Parathyroid adenoma (tissue), 2 donors: ENCODE results near the gene KCNAB3.
A peak's percentile ranks its signal among the peaks of the same experiment; 100 is the strongest.

ENCODE experiments used
- H2AFZ ChIP-seq: fragments of 300-600 bp; sonication (generic); one replicate; pipeline ENCODE4 v1.7.0; 2017; ENCODE audit warnings: antibody characterized with exemption, mild to moderate bottlenecking
- H3K27ac ChIP-seq: fragments of 300-600 bp; sonication (generic); one replicate; pipeline ENCODE4 v1.7.0; 2017
- H3K27me3 ChIP-seq: fragments of 300-600 bp; sonication (generic); one replicate; pipeline ENCODE4 v1.7.0; 2017; ENCODE audit warnings: low read length; ENCODE audit not compliant: control insufficient read depth, insufficient read depth
- H3K36me3 ChIP-seq: fragments of 300-600 bp; sonication (generic); one replicate; pipeline ENCODE4 v1.7.0; 2017; ENCODE audit warnings: low read length; ENCODE audit not compliant: control insufficient read depth, insufficient read depth
- H3K4me1 ChIP-seq: fragments of 300-600 bp; sonication (generic); one replicate; pipeline ENCODE4 v1.7.0; 2017; ENCODE audit warnings: control low read depth
- H3K4me2 ChIP-seq: fragments of 300-600 bp; sonication (generic); one replicate; pipeline ENCODE4 v1.7.0; 2017; ENCODE audit warnings: low read length
- H3K4me3 ChIP-seq: fragments of 300-600 bp; sonication (generic); one replicate; pipeline ENCODE4 v1.7.0; 2017; ENCODE audit warnings: low read depth, low read length
- H3K79me2 ChIP-seq: fragments of 300-600 bp; sonication (generic); one replicate; pipeline ENCODE4 v1.7.0; 2017; ENCODE audit warnings: control low read depth
- H3K9ac ChIP-seq: fragments of 300-600 bp; sonication (generic); one replicate; pipeline ENCODE4 v1.7.0; 2017; ENCODE audit warnings: mild to moderate bottlenecking
- H3K9me3 ChIP-seq: fragments of 300-600 bp; sonication (generic); one replicate; pipeline ENCODE4 v1.7.0; 2017; ENCODE audit warnings: low read length; ENCODE audit not compliant: control insufficient read depth
- TF ChIP-seq, protein P1 (sequence below): fragments of 300-600 bp; sonication (generic); IDR thresholded peaks from one replicate; pipeline ENCODE4 v1.7.0; 2017; ENCODE audit warnings: antibody characterized with exemption, mild to moderate bottlenecking
- donor health status: primary hyperparathyroidism.

The KCNAB3 gene

GRCh38 chr17:7886227-7887037 is 43.2 kb downstream of the KCNAB3 start:
- peak overlapping the region; percentile 85 for H3K27ac ChIP-seq
- H3K4me1 ChIP-seq = peaks cover 33% of the 10 kb centered on the region
- peak overlapping the region; percentile 99 for H3K4me2 ChIP-seq
- TF ChIP-seq, protein P1, sequence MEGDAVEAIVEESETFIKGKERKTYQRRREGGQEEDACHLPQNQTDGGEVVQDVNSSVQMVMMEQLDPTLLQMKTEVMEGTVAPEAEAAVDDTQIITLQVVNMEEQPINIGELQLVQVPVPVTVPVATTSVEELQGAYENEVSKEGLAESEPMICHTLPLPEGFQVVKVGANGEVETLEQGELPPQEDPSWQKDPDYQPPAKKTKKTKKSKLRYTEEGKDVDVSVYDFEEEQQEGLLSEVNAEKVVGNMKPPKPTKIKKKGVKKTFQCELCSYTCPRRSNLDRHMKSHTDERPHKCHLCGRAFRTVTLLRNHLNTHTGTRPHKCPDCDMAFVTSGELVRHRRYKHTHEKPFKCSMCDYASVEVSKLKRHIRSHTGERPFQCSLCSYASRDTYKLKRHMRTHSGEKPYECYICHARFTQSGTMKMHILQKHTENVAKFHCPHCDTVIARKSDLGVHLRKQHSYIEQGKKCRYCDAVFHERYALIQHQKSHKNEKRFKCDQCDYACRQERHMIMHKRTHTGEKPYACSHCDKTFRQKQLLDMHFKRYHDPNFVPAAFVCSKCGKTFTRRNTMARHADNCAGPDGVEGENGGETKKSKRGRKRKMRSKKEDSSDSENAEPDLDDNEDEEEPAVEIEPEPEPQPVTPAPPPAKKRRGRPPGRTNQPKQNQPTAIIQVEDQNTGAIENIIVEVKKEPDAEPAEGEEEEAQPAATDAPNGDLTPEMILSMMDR = no peak
- no peaks in the 10 kb centered on the region for H3K27me3 ChIP-seq
- peak overlapping the region; percentile 81 for H3K4me3 ChIP-seq
- H2AFZ ChIP-seq = peak overlapping the region; percentile 68
- no peaks in the 10 kb centered on the region for H3K36me3 ChIP-seq
- no peaks in the 10 kb centered on the region for H3K9me3 ChIP-seq
- H3K79me2 ChIP-seq = peaks cover 5% of the 10 kb centered on the region
- H3K9ac ChIP-seq = peak overlapping the region; percentile 48

- Histone ChIP-seq H3K9me3 (no peaks in the 10 kb centered on the region), H2AFZ (peak overlapping the region; percentile 68), H3K27ac (peak overlapping the region; percentile 85), H3K36me3 (no peaks in the 10 kb centered on the region), H3K9ac (peak overlapping the region; percentile 48), H3K4me1 (peaks cover 33% of the 10 kb centered on the region), H3K4me3 (peak overlapping the region; percentile 81), H3K27me3 (no peaks in the 10 kb centered on the region), H3K4me2 (peak overlapping the region; percentile 99), H3K79me2 (no peaks in the 10 kb centered on the region)
- TF ChIP-seq, protein P1 = no peak
These were observed 44.1 kb downstream of the KCNAB3 start for GRCh38 chr17:7885367-7886226.

- H3K9ac ChIP-seq = no peak overlapping the region
- H3K27me3 ChIP-seq = no peaks in the 10 kb centered on the region
- peak overlapping the region; percentile 85 for H3K27ac ChIP-seq
- no peaks in the 10 kb centered on the region for H3K79me2 ChIP-seq
- H3K9me3 ChIP-seq = no peaks in the 10 kb centered on the region
- peaks cover 29% of the 10 kb centered on the region for H3K4me1 ChIP-seq
- TF ChIP-seq, protein P1 = no peak
- H2AFZ ChIP-seq = no peak overlapping the region
- H3K4me2 ChIP-seq = no peak overlapping the region
- H3K36me3 ChIP-seq = no peaks in the 10 kb centered on the region
- peak overlapping the region; percentile 81 for H3K4me3 ChIP-seq
These were observed 44.9 kb downstream of the KCNAB3 start for GRCh38 chr17:7884581-7885366.

- no peaks in the 10 kb centered on the region for H3K36me3 ChIP-seq
- peak overlapping the region; percentile 44 for H2AFZ ChIP-seq
- H3K9me3 ChIP-seq = no peaks in the 10 kb centered on the region
- H3K4me1 ChIP-seq = peaks cover 21% of the 10 kb centered on the region
- H3K4me3 ChIP-seq = peak overlapping the region; percentile 8
- H3K27ac ChIP-seq = peak overlapping the region; percentile 73
- H3K79me2 ChIP-seq = no peaks in the 10 kb centered on the region
- no peak overlapping the region for H3K9ac ChIP-seq
- H3K27me3 ChIP-seq = no peaks in the 10 kb centered on the region
- H3K4me2 ChIP-seq = peak overlapping the region; percentile 68
- TF ChIP-seq, protein P1 = no peak
These were observed 45.8 kb downstream of the KCNAB3 start for GRCh38 chr17:7883781-7884386.
